ENCODE measurements around the gene AKR1A1.

AKR1A1 gene

GRCh38 chr1:45545553-45546310 lies 4.9 kb upstream of the AKR1A1 start:
- WGBS: 93% methylated on average over 4 of the region's 7 CpGs
- peaks cover 8% of the 10 kb centered on the region for H3K4me1 ChIP-seq (ENCODE audit: insufficient read depth, low read length)
- no peak overlapping the region for H3K9ac ChIP-seq (ENCODE audit: low read depth, low read length)
- no peaks in the 10 kb centered on the region for H3K9me3 ChIP-seq (ENCODE audit: insufficient read depth, low read depth, low read length)
- no peak overlapping the region for H3K27ac ChIP-seq (ENCODE audit: low read depth, low read length)
- no peaks in the 10 kb centered on the region for H3K27me3 ChIP-seq (ENCODE audit: insufficient read depth, low read length)
- H3K36me3 ChIP-seq (ENCODE audit: insufficient read depth, low read length): no peaks in the 10 kb centered on the region
- H3K4me3 ChIP-seq (ENCODE audit: low read length): no peak overlapping the region

- peaks cover 38% of the 10 kb centered on the region for H3K36me3 ChIP-seq (ENCODE audit: insufficient read depth, low read length)
- no peak overlapping the region for H3K27ac ChIP-seq (ENCODE audit: low read depth, low read length)
- peak overlapping the region; percentile 83 for H3K4me3 ChIP-seq (ENCODE audit: low read length)
- no peaks in the 10 kb centered on the region for H3K27me3 ChIP-seq (ENCODE audit: insufficient read depth, low read length)
- H3K4me1 ChIP-seq (ENCODE audit: insufficient read depth, low read length): peaks cover 7% of the 10 kb centered on the region
- WGBS: 44% methylated on average over 3 of the region's 3 CpGs
- no peaks in the 10 kb centered on the region for H3K9me3 ChIP-seq (ENCODE audit: insufficient read depth, low read depth, low read length)
- H3K9ac ChIP-seq (ENCODE audit: low read depth, low read length): peak overlapping the region; percentile 89
Observed at GRCh38 chr1:45551684-45552083, 1.1 kb downstream of the AKR1A1 start.

DNA sequence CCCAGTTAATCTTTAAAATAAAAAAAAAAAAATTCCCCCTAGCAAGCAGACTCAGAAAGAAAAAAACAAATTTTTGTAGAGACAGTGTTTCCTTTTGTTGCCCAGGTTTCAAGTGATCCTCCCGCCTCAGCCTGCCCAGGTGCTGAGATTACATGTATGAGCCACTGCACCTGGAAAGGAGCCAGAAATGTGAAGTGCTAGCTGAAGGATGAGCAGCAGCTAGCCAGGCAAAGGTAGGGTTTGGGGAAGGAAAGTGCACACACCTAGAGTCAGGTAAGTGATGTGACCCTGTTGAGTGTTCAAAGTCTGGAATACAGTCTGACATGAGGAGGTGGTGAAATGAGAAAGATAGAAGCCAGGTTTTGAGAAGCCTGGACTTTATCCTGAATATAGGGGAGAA lies 1.7 kb downstream of the AKR1A1 start:
- no peak overlapping the region for H3K9ac ChIP-seq (ENCODE audit: low read depth, low read length)
- WGBS: 91% methylated on average over 1 of the region's 1 CpG
- H3K36me3 ChIP-seq (ENCODE audit: insufficient read depth, low read length): peaks cover 42% of the 10 kb centered on the region
- H3K4me3 ChIP-seq (ENCODE audit: low read length): peak overlapping the region; percentile 83; the same call in 1 of the 2 replicates
- no peaks in the 10 kb centered on the region for H3K27me3 ChIP-seq (ENCODE audit: insufficient read depth, low read length)
- H3K4me1 ChIP-seq (ENCODE audit: insufficient read depth, low read length): peaks cover 7% of the 10 kb centered on the region
- H3K9me3 ChIP-seq (ENCODE audit: insufficient read depth, low read depth, low read length): no peaks in the 10 kb centered on the region
- no peak overlapping the region for H3K27ac ChIP-seq (ENCODE audit: low read depth, low read length)

DNA sequence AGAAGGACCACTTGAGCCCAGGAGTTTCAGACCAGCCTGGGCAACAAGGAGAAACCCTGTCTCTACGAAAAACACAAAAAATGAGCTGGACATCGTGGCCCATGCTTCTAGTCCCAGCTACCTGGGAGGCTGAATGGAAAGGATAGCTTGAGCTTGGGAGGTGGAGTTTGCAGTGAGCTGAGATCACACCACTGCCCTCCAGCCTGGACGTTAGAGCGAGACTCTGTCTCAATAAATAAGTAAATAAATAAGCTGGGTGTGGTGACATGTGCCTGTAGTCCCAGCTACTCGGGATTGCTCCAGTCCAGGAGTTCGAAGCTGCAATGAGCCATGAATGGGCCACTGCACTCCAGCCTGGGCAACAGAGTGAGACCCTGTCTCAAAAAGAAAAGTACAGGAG lies 3.6 kb downstream of the AKR1A1 start:
- Histone ChIP-seq H3K4me1 (ENCODE audit: insufficient read depth, low read length) (peaks cover 7% of the 10 kb centered on the region), H3K4me3 (ENCODE audit: low read length) (no peak overlapping the region), H3K27me3 (ENCODE audit: insufficient read depth, low read length) (no peaks in the 10 kb centered on the region), H3K9me3 (ENCODE audit: insufficient read depth, low read depth, low read length) (no peaks in the 10 kb centered on the region), H3K27ac (ENCODE audit: low read depth, low read length) (no peak overlapping the region), H3K36me3 (ENCODE audit: insufficient read depth, low read length) (peaks cover 53% of the 10 kb centered on the region), H3K9ac (ENCODE audit: low read depth, low read length) (no peak overlapping the region)
- 99% methylated on average over 6 of the region's 6 CpGs for WGBS

GRCh38 chr1:45557422-45557944 lies 6.9 kb downstream of the AKR1A1 start:
- Histone ChIP-seq H3K4me3 (ENCODE audit: low read length) (no peak overlapping the region), H3K36me3 (ENCODE audit: insufficient read depth, low read length) (peaks cover 77% of the 10 kb centered on the region), H3K27me3 (ENCODE audit: insufficient read depth, low read length) (no peaks in the 10 kb centered on the region), H3K9me3 (ENCODE audit: insufficient read depth, low read depth, low read length) (no peaks in the 10 kb centered on the region), H3K4me1 (ENCODE audit: insufficient read depth, low read length) (no peaks in the 10 kb centered on the region; the same call in 1 of the 2 replicates), H3K27ac (ENCODE audit: low read depth, low read length) (no peak overlapping the region), H3K9ac (ENCODE audit: low read depth, low read length) (no peak overlapping the region)
- 95% methylated on average over 3 of the region's 3 CpGs for WGBS

DNA sequence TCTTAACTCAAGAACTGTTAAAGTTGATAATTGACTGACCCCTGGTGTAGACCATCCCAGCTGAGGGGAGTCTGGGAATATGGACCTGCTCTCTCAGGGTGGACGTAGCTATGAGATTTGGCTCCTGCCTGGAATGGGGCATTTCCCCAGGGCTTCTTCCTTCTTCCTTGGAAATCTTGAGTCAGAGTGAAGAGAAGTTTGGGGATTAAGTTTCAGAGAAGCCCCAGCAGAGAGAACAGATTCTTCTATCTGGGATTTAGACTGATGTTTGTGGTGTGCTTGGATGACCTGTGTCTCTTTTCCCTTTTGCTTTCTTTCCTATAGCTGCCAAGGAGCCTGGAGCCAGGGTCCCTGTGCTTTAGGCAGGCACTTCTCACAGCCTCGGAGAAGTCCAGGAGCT lies 13.2 kb downstream of the AKR1A1 start:
- Histone ChIP-seq H3K4me3 (ENCODE audit: low read length) (no peak overlapping the region), H3K27ac (ENCODE audit: low read depth, low read length) (no peak overlapping the region), H3K27me3 (ENCODE audit: insufficient read depth, low read length) (no peaks in the 10 kb centered on the region), H3K36me3 (ENCODE audit: insufficient read depth, low read length) (peaks cover 81% of the 10 kb centered on the region), H3K4me1 (ENCODE audit: insufficient read depth, low read length) (no peaks in the 10 kb centered on the region), H3K9me3 (ENCODE audit: insufficient read depth, low read depth, low read length) (no peaks in the 10 kb centered on the region), H3K9ac (ENCODE audit: low read depth, low read length) (no peak overlapping the region)
- WGBS: 86% methylated on average over 2 of the region's 2 CpGs

DNA sequence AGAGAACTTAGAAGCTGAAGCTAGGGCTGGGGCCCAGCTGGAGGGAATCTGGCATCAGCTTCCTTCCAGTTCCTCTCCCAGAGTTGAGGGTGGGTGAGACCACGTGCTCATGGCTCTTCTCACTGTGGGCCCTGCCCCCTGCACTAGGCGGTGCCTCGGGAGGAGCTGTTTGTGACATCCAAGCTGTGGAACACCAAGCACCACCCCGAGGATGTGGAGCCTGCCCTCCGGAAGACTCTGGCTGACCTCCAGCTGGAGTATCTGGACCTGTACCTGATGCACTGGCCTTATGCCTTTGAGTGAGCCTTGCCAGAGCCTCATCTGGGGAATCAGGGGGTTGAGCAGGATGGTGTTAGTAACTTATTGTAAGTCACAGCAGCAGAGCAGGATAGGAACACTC lies 16.1 kb downstream of the AKR1A1 start:
- H3K27ac ChIP-seq (ENCODE audit: low read depth, low read length): no peak overlapping the region

GRCh38 chr1:45567911-45568310 lies 17.3 kb downstream of the AKR1A1 start:
- Histone ChIP-seq H3K4me1 (ENCODE audit: insufficient read depth, low read length) (peaks cover 4% of the 10 kb centered on the region), H3K36me3 (ENCODE audit: insufficient read depth, low read length) (peaks cover 66% of the 10 kb centered on the region), H3K4me3 (ENCODE audit: low read length) (no peak overlapping the region), H3K27me3 (ENCODE audit: insufficient read depth, low read length) (no peaks in the 10 kb centered on the region), H3K9me3 (ENCODE audit: insufficient read depth, low read depth, low read length) (no peaks in the 10 kb centered on the region), H3K27ac (ENCODE audit: low read depth, low read length) (no peak overlapping the region), H3K9ac (ENCODE audit: low read depth, low read length) (no peak overlapping the region)
- 95% methylated on average over 7 of the region's 7 CpGs for WGBS

More for the DNA sequence above, 16.1 kb downstream of the AKR1A1 start:
- peaks cover 77% of the 10 kb centered on the region for H3K36me3 ChIP-seq (ENCODE audit: insufficient read depth, low read length)
- H3K4me3 ChIP-seq (ENCODE audit: low read length): no peak overlapping the region
- no peaks in the 10 kb centered on the region for H3K27me3 ChIP-seq (ENCODE audit: insufficient read depth, low read length)
- 90% methylated on average over 5 of the region's 5 CpGs for WGBS
- no peaks in the 10 kb centered on the region for H3K4me1 ChIP-seq (ENCODE audit: insufficient read depth, low read length)
- no peaks in the 10 kb centered on the region for H3K9me3 ChIP-seq (ENCODE audit: insufficient read depth, low read depth, low read length)
- H3K9ac ChIP-seq (ENCODE audit: low read depth, low read length): no peak overlapping the region

DNA sequence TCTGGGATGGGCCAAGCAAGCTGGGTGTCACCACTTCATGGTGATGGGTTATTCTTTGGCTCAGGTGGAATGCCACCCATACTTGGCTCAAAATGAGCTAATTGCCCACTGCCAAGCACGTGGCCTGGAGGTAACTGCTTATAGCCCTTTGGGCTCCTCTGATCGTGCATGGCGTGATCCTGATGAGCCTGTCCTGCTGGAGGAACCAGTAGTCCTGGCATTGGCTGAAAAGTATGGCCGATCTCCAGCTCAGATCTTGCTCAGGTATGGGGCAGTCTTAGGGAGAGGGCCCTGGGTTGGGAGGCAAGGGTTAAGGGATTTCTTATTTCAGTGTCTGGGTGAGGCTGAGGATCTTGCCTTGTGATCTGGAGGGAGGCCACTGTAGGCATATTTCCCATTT lies 17.8 kb downstream of the AKR1A1 start:
- peaks cover 62% of the 10 kb centered on the region for H3K36me3 ChIP-seq (ENCODE audit: insufficient read depth, low read length)
- 94% methylated on average over 4 of the region's 4 CpGs for WGBS
- no peak overlapping the region for H3K9ac ChIP-seq (ENCODE audit: low read depth, low read length)
- H3K4me1 ChIP-seq (ENCODE audit: insufficient read depth, low read length): peaks cover 8% of the 10 kb centered on the region
- H3K4me3 ChIP-seq (ENCODE audit: low read length): no peak overlapping the region
- H3K9me3 ChIP-seq (ENCODE audit: insufficient read depth, low read depth, low read length): no peaks in the 10 kb centered on the region
- H3K27ac ChIP-seq (ENCODE audit: low read depth, low read length): no peak overlapping the region
- no peaks in the 10 kb centered on the region for H3K27me3 ChIP-seq (ENCODE audit: insufficient read depth, low read length)

DNA sequence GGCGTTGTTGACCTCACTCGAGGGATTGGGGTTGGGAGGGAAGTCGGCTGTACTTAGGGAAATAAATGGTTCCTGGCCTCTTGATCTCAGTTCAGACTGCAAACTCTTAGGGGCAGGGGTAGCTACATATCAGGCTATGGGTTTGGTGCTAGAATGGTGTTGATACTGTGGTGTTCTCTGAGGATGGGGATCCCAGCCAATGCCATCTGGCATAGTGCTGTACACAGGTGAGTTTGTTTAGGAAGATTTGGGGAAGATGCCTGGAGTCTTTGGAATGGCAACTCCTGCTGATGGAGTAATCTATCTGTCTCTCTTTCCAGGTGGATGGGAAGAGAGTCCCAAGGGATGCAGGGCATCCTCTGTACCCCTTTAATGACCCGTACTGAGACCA lies 18.9 kb downstream of the AKR1A1 start:
- WGBS: 96% methylated on average over 4 of the region's 4 CpGs
- Histone ChIP-seq H3K9me3 (ENCODE audit: insufficient read depth, low read depth, low read length) (no peaks in the 10 kb centered on the region), H3K4me3 (ENCODE audit: low read length) (no peak overlapping the region), H3K27me3 (ENCODE audit: insufficient read depth, low read length) (no peaks in the 10 kb centered on the region), H3K4me1 (ENCODE audit: insufficient read depth, low read length) (peaks cover 12% of the 10 kb centered on the region), H3K27ac (ENCODE audit: low read depth, low read length) (no peak overlapping the region), H3K9ac (ENCODE audit: low read depth, low read length) (no peak overlapping the region), H3K36me3 (ENCODE audit: insufficient read depth, low read length) (peaks cover 52% of the 10 kb centered on the region)

DNA sequence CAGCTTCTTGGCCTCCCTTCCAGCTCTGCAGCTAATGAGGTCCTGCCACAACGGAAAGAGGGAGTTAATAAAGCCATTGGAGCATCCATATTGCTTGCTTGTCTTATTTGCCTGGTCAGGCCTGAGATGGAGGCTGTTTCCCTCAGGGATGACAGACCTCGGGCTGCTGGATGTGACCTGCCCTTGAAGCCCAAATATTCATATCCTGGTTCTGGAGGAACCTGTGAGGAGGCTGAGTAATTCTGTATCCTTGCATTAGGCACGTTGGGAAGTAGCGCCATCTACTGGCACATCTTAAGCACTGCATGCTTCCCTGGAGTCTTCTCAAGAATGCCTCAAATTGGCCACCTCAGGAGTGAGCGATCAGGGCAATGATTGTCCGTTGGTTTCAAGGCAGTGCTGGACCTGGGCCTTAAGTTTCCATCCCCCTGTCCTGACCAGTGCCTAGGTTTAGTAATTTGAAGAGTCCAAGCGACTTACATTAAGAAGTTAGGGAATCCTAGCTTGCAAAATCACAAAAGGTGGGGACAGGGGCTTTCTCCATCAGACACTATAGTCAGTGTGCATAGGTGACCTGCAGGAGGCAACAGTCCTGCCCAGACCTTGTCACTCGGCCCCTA lies 19.4 kb downstream of the AKR1A1 start:
- H3K4me1 ChIP-seq (ENCODE audit: insufficient read depth, low read length): peaks cover 12% of the 10 kb centered on the region
- no peak overlapping the region for H3K4me3 ChIP-seq (ENCODE audit: low read length)
- no peaks in the 10 kb centered on the region for H3K27me3 ChIP-seq (ENCODE audit: insufficient read depth, low read length)
- H3K9me3 ChIP-seq (ENCODE audit: insufficient read depth, low read depth, low read length): no peaks in the 10 kb centered on the region
- no peak overlapping the region for H3K9ac ChIP-seq (ENCODE audit: low read depth, low read length)
- H3K36me3 ChIP-seq (ENCODE audit: insufficient read depth, low read length): peaks cover 52% of the 10 kb centered on the region
- WGBS: 39% methylated on average over 8 of the region's 8 CpGs
- H3K27ac ChIP-seq (ENCODE audit: low read depth, low read length): 0 out of 2 replicates have a peak overlapping the region, but pooled peaks have one; percentile 6
